NCI-H446 treated with DMSO at 0.1 percent for 48 hours (cell line): Measurements from ENCODE around the gene HOXC13.

Experiments
- DNase-seq: peaks from one replicate; lab custom pipeline; 2025; lab: John Stamatoyannopoulos, UW

Gene HOXC13

GRCh38 chr12:53970451-53970850 lies 31.8 kb downstream of the HOXC13 start:
- DNase-seq = no peak

GRCh38 chr12:53971129-53971528 lies 32.5 kb downstream of the HOXC13 start:
- DNase-seq = no peak

GRCh38 chr12:53971686-53972085 lies 33.1 kb downstream of the HOXC13 start:
- DNase-seq = no peak

GRCh38 chr12:53972152-53972702 lies 33.6 kb downstream of the HOXC13 start:
- DNase-seq = no peak

- no peak for DNase-seq
Measured at GRCh38 chr12:53972722-53973235, 34.1 kb downstream of the HOXC13 start, which contains the start of gene HOXC11. TSS of gene HOXC11 (plus strand) at chr12:53973126. CDS start at chr12:53973242, 116 bp downstream.

GRCh38 chr12:53973236-53974042 lies 34.8 kb downstream of the HOXC13 start:
- no peak for DNase-seq

- no peak for DNase-seq
Measured at GRCh38 chr12:53974084-53975063, 35.7 kb downstream of the HOXC13 start, which contains the start of gene HOTAIR. TSS of gene HOTAIR (minus strand) at chr12:53974954.

- no peak for DNase-seq
Measured at GRCh38 chr12:53975064-53975471, 36.4 kb downstream of the HOXC13 start.

GRCh38 chr12:53975479-53976152 lies 37.0 kb downstream of the HOXC13 start:
- no peak for DNase-seq

GRCh38 chr12:53976172-53976822 lies 37.7 kb downstream of the HOXC13 start:
- no peak for DNase-seq

GRCh38 chr12:53976823-53977595 lies 38.4 kb downstream of the HOXC13 start:
- DNase-seq = no peak

GRCh38 chr12:53977596-53978445 lies 39.2 kb downstream of the HOXC13 start:
- no peak for DNase-seq

- no peak for DNase-seq
Measured at GRCh38 chr12:53978477-53979356, 40.1 kb downstream of the HOXC13 start.

- no peak for DNase-seq
Measured at GRCh38 chr12:53980104-53980801, 41.6 kb downstream of the HOXC13 start.

GRCh38 chr12:53980802-53981496 lies 42.3 kb downstream of the HOXC13 start:
- no peak for DNase-seq

GRCh38 chr12:53981634-53982565 lies 43.3 kb downstream of the HOXC13 start:
- no peak for DNase-seq
